B cell (primary cell): Measurements from ENCODE around the gene MTHFD2L. TPM values are rescaled to one million over a fixed set of nuclear protein-coding genes. Genes with fewer than 3 reads are reported as not detected.
"Not testable (repeated sequence)": the region's sequence is repeated elsewhere in the genome, so short reads cannot be mapped to it uniquely, and the experiment has no call there.

Experiments used
- ATAC-seq: fragments of 200-7000 bp; cut with Tn5 transposase; one replicate; pipeline ENCODE4 v1.10.0; 2021; ENCODE audit warnings: low read depth, mild to moderate bottlenecking, moderate number of reproducible peaks, moderate library complexity
- CTCF ChIA-PET: fragments of 350-600 bp; sonication (Branson Sonifier 250); formaldehyde crosslinking; loops from one replicate; lab custom pipeline; 2021; ENCODE audit warnings: antibody characterized with exemption, inconsistent platforms; lab: Charles Lee
- POLR2A ChIA-PET: fragments of 350-600 bp; sonication (Branson Sonifier 250); formaldehyde crosslinking; loops from one replicate; lab custom pipeline; 2021; ENCODE audit warnings: antibody characterized with exemption; lab: Charles Lee
- DNase-seq: peaks from one replicate; pipeline ENCODE4 v3.0.0; 2013
- H2AFZ ChIP-seq: 2 replicates; pipeline ENCODE4 v1.6.1; 2012; ENCODE audit warnings: mild to moderate bottlenecking, low read depth, low read length; ENCODE audit not compliant: insufficient read depth, poor library complexity, severe bottlenecking
- H3K27ac ChIP-seq, 2 donors: 1 replicate in 1 of 2; 2 replicates in 1 of 2; pipeline ENCODE4 v1.5.1; 2012 to 2013; ENCODE audit warnings: low read length in 2 of 2, mild to moderate bottlenecking in 2 of 2, moderate library complexity in 1 of 2
- H3K27me3 ChIP-seq, 4 experiments: fragments of 200-600 bp in 1 of 4; sonication (generic) in 1 of 4; replicated peaks in 1 of 4; 1 replicate in 2 of 4; 2 replicates in 2 of 4; pipeline versions ENCODE4 v1.6.1 to v1.7.0; 2013 to 2016; ENCODE audit warnings: low read length in 3 of 4, mild to moderate bottlenecking in 2 of 4, mixed read lengths in 1 of 4, moderate library complexity in 1 of 4; ENCODE audit not compliant: insufficient read depth in 4 of 4, control insufficient read depth in 3 of 4; ENCODE audit errors: control extremely low read depth in 1 of 4
- H3K36me3 ChIP-seq, 2 experiments: replicated peaks in 1 of 2; 1 replicate in 1 of 2; 2 replicates in 1 of 2; pipeline versions ENCODE4 v1.6.1 to v1.7.1; 2013; ENCODE audit warnings: low read length in 1 of 2; ENCODE audit not compliant: insufficient read depth in 2 of 2, control insufficient read depth in 1 of 2; ENCODE audit errors: control extremely low read depth in 1 of 2, extremely low read depth in 1 of 2
- H3K4me1 ChIP-seq, 2 donors: fragments of 200-600 bp in 1 of 2; sonication (generic) in 1 of 2; 1 replicate in 1 of 2; 2 replicates in 1 of 2; pipeline versions ENCODE4 v1.5.1 to v1.6.1; 2013 to 2017; ENCODE audit warnings: low read length in 2 of 2; ENCODE audit not compliant: control insufficient read depth in 2 of 2, insufficient read depth in 2 of 2
- H3K4me2 ChIP-seq: replicated peaks from 2 replicates; pipeline ENCODE3; 2012; ENCODE audit warnings: mild to moderate bottlenecking, low read depth, low read length; ENCODE audit not compliant: poor library complexity, severe bottlenecking
- H3K4me3 ChIP-seq, 5 experiments: fragments of 200-600 bp in 1 of 5; sonication (generic) in 1 of 5; 1 replicate in 3 of 5; 2 replicates in 2 of 5; pipeline versions ENCODE4 v1.5.1 to v1.7.0; 2011 to 2016; ENCODE audit warnings: low read length in 4 of 5, mild to moderate bottlenecking in 4 of 5, low read depth in 2 of 5, control low read depth in 1 of 5, moderate library complexity in 1 of 5; ENCODE audit not compliant: insufficient read depth in 1 of 5; ENCODE audit errors: control extremely low read depth in 1 of 5, extremely low read depth in 1 of 5
- H3K79me2 ChIP-seq: fragments of 200-600 bp; sonication (generic); one replicate; pipeline ENCODE4 v1.6.0; 2016; ENCODE audit warnings: low read length; ENCODE audit not compliant: control insufficient read depth, insufficient read depth
- H3K9ac ChIP-seq: fragments of 200-600 bp; sonication (generic); 2 replicates; pipeline ENCODE4 v1.6.1; 2017; ENCODE audit warnings: mild to moderate bottlenecking, low read length, moderate library complexity
- H3K9me3 ChIP-seq, 3 donors: one replicate each; pipeline versions ENCODE4 v1.6.1 to v1.7.1; 2013; ENCODE audit warnings: low read length in 2 of 3; ENCODE audit not compliant: control insufficient read depth in 2 of 3, insufficient read depth in 1 of 3; ENCODE audit errors: control extremely low read depth in 1 of 3
- H4K20me1 ChIP-seq: 2 replicates; pipeline ENCODE4 v1.6.0; 2012; ENCODE audit warnings: mild to moderate bottlenecking, low read length; ENCODE audit not compliant: insufficient read depth, control insufficient read depth, poor library complexity, severe bottlenecking
- H3K27ac Mint-ChIP-seq: one replicate; pipeline ENCODE4 v1.8.0; 2021; ENCODE audit warnings: mixed read lengths
- H3K27me3 Mint-ChIP-seq: one replicate; pipeline ENCODE4 v1.8.0; 2021; ENCODE audit warnings: mixed read lengths
- H3K4me1 Mint-ChIP-seq: one replicate; pipeline ENCODE4 v1.8.0; 2021; ENCODE audit warnings: mixed read lengths
- H3K4me3 Mint-ChIP-seq: one replicate; pipeline ENCODE4 v1.8.0; 2021; ENCODE audit warnings: mixed read lengths
- H3K9me3 Mint-ChIP-seq: one replicate; pipeline ENCODE4 v1.8.0; 2022; ENCODE audit warnings: mixed read lengths; ENCODE audit not compliant: insufficient read depth
- WGBS: methylation state at CpG from one replicate; pipeline ENCODE4 v1.1.5; 2013; ENCODE audit warnings: missing lambda C conversion rate; ENCODE audit not compliant: insufficient coverage; 5-methylcytosine and 5-hydroxymethylcytosine counted together
- intact Hi-C: fragments of 100-400 bp; cut with micrococcal nuclease; formaldehyde crosslinking; loops from one replicate; pipeline ENCODE4 v1.10.0; 2022
- polyA plus RNA-seq: library from polyadenylated mRNA; depleted of rRNA; stranded (reverse); fragments of >200 nt; gene quantifications from 2 replicates; pipeline ENCODE4 v1.2.3, GENCODE V29; 2012
- total RNA-seq, 2 donors: library from RNA; stranded (reverse); fragments of 120-200 nt in 1 of 2; gene quantifications; 1 replicate in 1 of 2; 2 replicates in 1 of 2; pipeline versions ENCODE4 v1.2.3 to v1.2.4, GENCODE V29; 2013 to 2022

Gene MTHFD2L
- total and polyA plus RNA-seq, 2 donors (not counting 1 experiment from before 2014, with no cell fraction given): 5.5 to 12.6 TPM

GRCh38 chr4:74214457-74215159 is 56.7 kb downstream of the MTHFD2L start:
- 98% methylated on average over 4 of the region's 7 CpGs for WGBS
- DNase-seq, H3K36me3 ChIP-seq, H3K9me3 Mint-ChIP-seq, H3K9me3 ChIP-seq, H2AFZ ChIP-seq, H3K4me1 ChIP-seq, H3K27ac Mint-ChIP-seq, H3K27ac ChIP-seq, H3K27me3 ChIP-seq, H3K4me3 ChIP-seq, H3K4me2 ChIP-seq, H3K79me2 ChIP-seq, intact Hi-C loops, POLR2A ChIA-PET, H3K9ac ChIP-seq, H3K27me3 Mint-ChIP-seq, H3K4me1 Mint-ChIP-seq, H3K4me3 Mint-ChIP-seq, H4K20me1 ChIP-seq, ATAC-seq: not testable (repeated sequence)
- CTCF ChIA-PET: interaction anchor here (1.5 to 2.2 kb wide), 2 partner anchors 12 to 14 kb away, joined by 3 to 10 read pairs; no protein-coding TSS in a partner anchor

GRCh38 chr4:74215236-74215635 is 57.3 kb downstream of the MTHFD2L start:
- H3K27me3 Mint-ChIP-seq, H3K4me3 Mint-ChIP-seq, H3K79me2 ChIP-seq, H2AFZ ChIP-seq, H3K4me2 ChIP-seq, H3K9ac ChIP-seq, H4K20me1 ChIP-seq, H3K27ac ChIP-seq, H3K27me3 ChIP-seq, intact Hi-C loops, H3K27ac Mint-ChIP-seq, H3K4me3 ChIP-seq, ATAC-seq, H3K4me1 ChIP-seq, H3K36me3 ChIP-seq, H3K9me3 Mint-ChIP-seq, DNase-seq, H3K9me3 ChIP-seq, H3K4me1 Mint-ChIP-seq, POLR2A ChIA-PET: not testable (repeated sequence)
- CTCF ChIA-PET: interaction anchor here (1.5 to 2.2 kb wide), 2 partner anchors 12 to 13 kb away, joined by 3 to 10 read pairs; no protein-coding TSS in a partner anchor
- 96% methylated on average over 4 of the region's 7 CpGs for WGBS
